Measurements from ENCODE around the gene ASPSCR1. TPM values are rescaled to one million over a fixed set of nuclear protein-coding genes. Genes with fewer than 3 reads are reported as not detected.

ASPSCR1 gene
- total and polyA plus RNA-seq, 9 of the 15 experiments (the other 6 are each of a cell fraction or from before 2014, with no cell fraction given) = 0.90 to 36.9 (median 11.6) TPM

DNA sequence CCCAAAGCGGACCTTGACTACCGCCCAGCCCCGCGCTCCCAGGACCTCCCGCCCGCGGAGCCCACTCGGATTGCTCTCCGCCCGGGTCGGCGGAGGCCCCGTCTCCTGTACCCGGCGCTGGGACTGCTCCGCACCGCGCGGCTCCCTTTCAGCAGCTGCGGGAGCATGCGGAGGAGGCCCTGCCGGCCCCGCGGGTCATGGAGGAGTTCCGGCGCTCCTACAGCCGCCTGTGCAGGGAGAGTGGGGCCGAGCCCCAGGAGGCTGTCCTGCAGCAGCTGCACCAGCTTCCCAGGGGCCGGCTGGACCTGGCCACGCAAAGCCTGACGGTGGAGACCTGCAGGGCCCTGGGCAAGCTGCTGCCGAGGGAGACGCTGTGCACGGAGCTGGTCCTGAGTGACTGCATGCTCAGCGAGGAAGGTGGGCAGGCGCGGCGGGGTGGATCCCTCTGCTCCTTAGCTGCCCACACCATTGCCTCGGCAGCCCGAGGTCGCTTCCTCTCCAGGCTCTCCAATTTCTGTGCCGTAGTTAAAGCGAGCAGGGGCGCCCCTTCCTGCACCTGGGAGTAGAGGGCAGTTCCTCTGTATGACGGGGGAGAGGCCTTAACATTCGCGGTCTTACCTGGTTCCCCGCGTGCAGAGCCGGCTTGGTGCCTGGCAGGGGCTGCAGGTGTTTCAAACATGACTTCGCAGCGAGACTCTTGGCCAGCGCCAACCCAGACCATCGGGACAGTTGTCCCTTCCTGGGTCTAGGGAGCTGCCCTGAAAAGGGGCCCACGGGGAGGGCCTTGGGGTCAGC, 46.2 kb downstream of the ASPSCR1 start (continued):
- TF ChIP-seq, protein P1, sequence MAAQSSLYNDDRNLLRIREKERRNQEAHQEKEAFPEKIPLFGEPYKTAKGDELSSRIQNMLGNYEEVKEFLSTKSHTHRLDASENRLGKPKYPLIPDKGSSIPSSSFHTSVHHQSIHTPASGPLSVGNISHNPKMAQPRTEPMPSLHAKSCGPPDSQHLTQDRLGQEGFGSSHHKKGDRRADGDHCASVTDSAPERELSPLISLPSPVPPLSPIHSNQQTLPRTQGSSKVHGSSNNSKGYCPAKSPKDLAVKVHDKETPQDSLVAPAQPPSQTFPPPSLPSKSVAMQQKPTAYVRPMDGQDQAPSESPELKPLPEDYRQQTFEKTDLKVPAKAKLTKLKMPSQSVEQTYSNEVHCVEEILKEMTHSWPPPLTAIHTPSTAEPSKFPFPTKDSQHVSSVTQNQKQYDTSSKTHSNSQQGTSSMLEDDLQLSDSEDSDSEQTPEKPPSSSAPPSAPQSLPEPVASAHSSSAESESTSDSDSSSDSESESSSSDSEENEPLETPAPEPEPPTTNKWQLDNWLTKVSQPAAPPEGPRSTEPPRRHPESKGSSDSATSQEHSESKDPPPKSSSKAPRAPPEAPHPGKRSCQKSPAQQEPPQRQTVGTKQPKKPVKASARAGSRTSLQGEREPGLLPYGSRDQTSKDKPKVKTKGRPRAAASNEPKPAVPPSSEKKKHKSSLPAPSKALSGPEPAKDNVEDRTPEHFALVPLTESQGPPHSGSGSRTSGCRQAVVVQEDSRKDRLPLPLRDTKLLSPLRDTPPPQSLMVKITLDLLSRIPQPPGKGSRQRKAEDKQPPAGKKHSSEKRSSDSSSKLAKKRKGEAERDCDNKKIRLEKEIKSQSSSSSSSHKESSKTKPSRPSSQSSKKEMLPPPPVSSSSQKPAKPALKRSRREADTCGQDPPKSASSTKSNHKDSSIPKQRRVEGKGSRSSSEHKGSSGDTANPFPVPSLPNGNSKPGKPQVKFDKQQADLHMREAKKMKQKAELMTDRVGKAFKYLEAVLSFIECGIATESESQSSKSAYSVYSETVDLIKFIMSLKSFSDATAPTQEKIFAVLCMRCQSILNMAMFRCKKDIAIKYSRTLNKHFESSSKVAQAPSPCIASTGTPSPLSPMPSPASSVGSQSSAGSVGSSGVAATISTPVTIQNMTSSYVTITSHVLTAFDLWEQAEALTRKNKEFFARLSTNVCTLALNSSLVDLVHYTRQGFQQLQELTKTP (IDR thresholded peaks at IDR 0.05; ENCODE audit: low read depth in 1 of 2, partially characterized antibody in 2 of 2) = no peak
- no peak for TF ChIP-seq POLR2B (IDR thresholded peaks at IDR 0.05; ENCODE audit: low read depth, partially characterized antibody)
- TF ChIP-seq ZNF263 (CRISPR knock-in tag; IDR thresholded peaks at IDR 0.05; ENCODE audit: borderline replicate concordance) = no peak
- TF ChIP-seq KAT7 (CRISPR knock-in tag; IDR thresholded peaks at IDR 0.05; ENCODE audit: borderline replicate concordance) = no peak
- TF ChIP-seq PHB2 (IDR thresholded peaks at IDR 0.05; ENCODE audit: low read depth) = no peak
- TF ChIP-seq, protein P2, sequence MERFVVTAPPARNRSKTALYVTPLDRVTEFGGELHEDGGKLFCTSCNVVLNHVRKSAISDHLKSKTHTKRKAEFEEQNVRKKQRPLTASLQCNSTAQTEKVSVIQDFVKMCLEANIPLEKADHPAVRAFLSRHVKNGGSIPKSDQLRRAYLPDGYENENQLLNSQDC (CRISPR knock-in tag; IDR thresholded peaks at IDR 0.05) = no peak
- TF ChIP-seq, protein P3, sequence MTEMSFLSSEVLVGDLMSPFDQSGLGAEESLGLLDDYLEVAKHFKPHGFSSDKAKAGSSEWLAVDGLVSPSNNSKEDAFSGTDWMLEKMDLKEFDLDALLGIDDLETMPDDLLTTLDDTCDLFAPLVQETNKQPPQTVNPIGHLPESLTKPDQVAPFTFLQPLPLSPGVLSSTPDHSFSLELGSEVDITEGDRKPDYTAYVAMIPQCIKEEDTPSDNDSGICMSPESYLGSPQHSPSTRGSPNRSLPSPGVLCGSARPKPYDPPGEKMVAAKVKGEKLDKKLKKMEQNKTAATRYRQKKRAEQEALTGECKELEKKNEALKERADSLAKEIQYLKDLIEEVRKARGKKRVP (CRISPR knock-in tag; IDR thresholded peaks at IDR 0.05) = no peak
- TF ChIP-seq ZNF76 (CRISPR knock-in tag; IDR thresholded peaks at IDR 0.05; ENCODE audit: borderline replicate concordance) = no peak
- TF ChIP-seq, protein P4, sequence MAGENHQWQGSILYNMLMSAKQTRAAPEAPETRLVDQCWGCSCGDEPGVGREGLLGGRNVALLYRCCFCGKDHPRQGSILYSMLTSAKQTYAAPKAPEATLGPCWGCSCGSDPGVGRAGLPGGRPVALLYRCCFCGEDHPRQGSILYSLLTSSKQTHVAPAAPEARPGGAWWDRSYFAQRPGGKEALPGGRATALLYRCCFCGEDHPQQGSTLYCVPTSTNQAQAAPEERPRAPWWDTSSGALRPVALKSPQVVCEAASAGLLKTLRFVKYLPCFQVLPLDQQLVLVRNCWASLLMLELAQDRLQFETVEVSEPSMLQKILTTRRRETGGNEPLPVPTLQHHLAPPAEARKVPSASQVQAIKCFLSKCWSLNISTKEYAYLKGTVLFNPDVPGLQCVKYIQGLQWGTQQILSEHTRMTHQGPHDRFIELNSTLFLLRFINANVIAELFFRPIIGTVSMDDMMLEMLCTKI (IDR thresholded peaks at IDR 0.05; ENCODE audit: partially characterized antibody) = no peak
- no peak for TF ChIP-seq MCM7 (IDR thresholded peaks at IDR 0.05)

Data from K562 (cell line).